Gastrocnemius medialis (tissue), 4 donors: ENCODE results near the gene FRY. TPM values are rescaled to one million over a fixed set of nuclear protein-coding genes. Genes with fewer than 3 reads are reported as not detected.
A peak's percentile ranks its signal among the peaks of the same experiment; 100 is the strongest.

ENCODE experiments used
- ATAC-seq, 2 donors: fragments of 150-250 bp; one replicate each; pipeline ENCODE4 v1.9.1; 2016
- DNase-seq, 2 donors: peaks; one replicate each; pipeline ENCODE4 v3.0.0-alpha.2; 2019
- H3K27ac ChIP-seq, 4 donors: fragments of 200-600 bp; sonication (generic); 1 replicate in 1 of 4; 2 replicates in 3 of 4; pipeline ENCODE4 v1.5.1; 2016 to 2018; ENCODE audit warnings: mild to moderate bottlenecking in 2 of 4, moderate library complexity in 1 of 4
- H3K27me3 ChIP-seq, 3 donors: fragments of 200-600 bp; sonication (generic) in 2 of 3; 1 replicate in 1 of 3; 2 replicates in 2 of 3; pipeline versions ENCODE4 v1.5.1 to v1.6.0; 2016 to 2019; ENCODE audit warnings: mild to moderate bottlenecking in 1 of 3, moderate library complexity in 1 of 3
- H3K36me3 ChIP-seq, 2 donors: fragments of 200-600 bp; sonication (generic) in 1 of 2; one replicate each; pipeline ENCODE4 v1.5.1; 2017 to 2018
- H3K4me1 ChIP-seq, 2 donors: fragments of 200-600 bp; sonication (generic) in 1 of 2; one replicate each; pipeline ENCODE4 v1.5.1; 2016 to 2017; ENCODE audit warnings: mild to moderate bottlenecking in 2 of 2
- H3K4me3 ChIP-seq, 4 donors: fragments of 200-600 bp; sonication (generic) in 3 of 4; 1 replicate in 1 of 4; 2 replicates in 3 of 4; pipeline ENCODE4 v1.5.1; 2016 to 2019; ENCODE audit warnings: mild to moderate bottlenecking in 2 of 4
- H3K9me3 ChIP-seq, 3 donors: fragments of 200-600 bp; sonication (generic) in 2 of 3; 1 replicate in 1 of 3; 2 replicates in 2 of 3; pipeline ENCODE4 v1.5.1; 2016 to 2019
- CTCF ChIP-seq, 5 experiments: fragments of 450-650 bp in 3 of 5; fragments of 200-600 bp in 2 of 5; sonication (generic) in 2 of 5; IDR thresholded peaks in 4 of 5; conservative IDR thresholded peaks in 1 of 5; 1 replicate in 4 of 5; 2 replicates in 1 of 5; pipeline ENCODE4 v1.5.1; 2016 to 2019; ENCODE audit warnings: antibody characterized with exemption in 5 of 5, mild to moderate bottlenecking in 3 of 5, moderate library complexity in 3 of 5
- POLR2A ChIP-seq, 2 donors: fragments of 450-650 bp; IDR thresholded peaks; one replicate each; pipeline ENCODE4 v1.6.1; 2017; ENCODE audit warnings: antibody characterized with exemption in 2 of 2, mild to moderate bottlenecking in 2 of 2, moderate library complexity in 2 of 2
- in situ Hi-C, 4 donors: fragments of 200-750 bp; cut with MboI; loops; one replicate each; pipeline versions ENCODE4 v1.15.0 to v1.8.0; 2017; ENCODE audit warnings: low sequenced_read_pairs in 4 of 4
- intact Hi-C: fragments of 100-400 bp; cut with DNase I; formaldehyde crosslinking; loops from one replicate; pipeline ENCODE4 v1.15.1; 2023; ENCODE audit warnings: low total_unique reads
- total RNA-seq, 4 donors: library from RNA; depleted of rRNA; stranded (reverse); fragments of >200 nt; gene quantifications; one replicate each; pipeline versions ENCODE4 v1.1.0 to v1.2.3, GENCODE V29; 2016

FRY gene
- total RNA-seq, 4 donors from 2014 or later, result 10.1 to 48.3 (median 21.4) TPM

- no peak overlapping the region for H3K27ac ChIP-seq
- TF ChIP-seq POLR2A (IDR thresholded peaks at IDR 0.05) (no peak), CTCF (IDR thresholded peaks at IDR 0.05 in 4 of 5, conservative IDR thresholded peaks at IDR 0.05 in 1 of 5) (no peak)
- no peak for DNase-seq
- intact Hi-C loops (no loop called here), in situ Hi-C loops (no loop called here)
- no peaks in the 10 kb centered on the region for H3K36me3 ChIP-seq
- no peak overlapping the region for H3K4me3 ChIP-seq
- peaks cover 39 to 67% of the 10 kb centered on the region in 2 donors for H3K4me1 ChIP-seq
- ATAC-seq, result no peak
- no peaks in the 10 kb centered on the region for H3K27me3 ChIP-seq
- no peaks in the 10 kb centered on the region for H3K9me3 ChIP-seq
These were observed 50.0 kb downstream of the FRY start for GRCh38 chr13:32081591-32081990.

GRCh38 chr13:32086366-32086765 lies 54.8 kb downstream of the FRY start:
- H3K4me1 ChIP-seq, result peaks cover 19 to 39% of the 10 kb centered on the region in 2 donors

GRCh38 chr13:32086791-32087441 lies 55.3 kb downstream of the FRY start:
- DNase-seq (no peak), ATAC-seq (peak; percentile 60 to 63)
- Histone ChIP-seq H3K27ac (peak overlapping the region; percentile 33 to 57 (median 39)), H3K4me3 (no peak overlapping the region), H3K9me3 (no peaks in the 10 kb centered on the region), H3K36me3 (no peaks in the 10 kb centered on the region), H3K27me3 (no peaks in the 10 kb centered on the region), H3K4me1 (peaks cover 14 to 34% of the 10 kb centered on the region in 2 donors)
- intact Hi-C loops, result no loop called here
- in situ Hi-C loops, result no loop called here
- TF ChIP-seq POLR2A (IDR thresholded peaks at IDR 0.05) (no peak), CTCF (IDR thresholded peaks at IDR 0.05 in 4 of 5, conservative IDR thresholded peaks at IDR 0.05 in 1 of 5) (no peak)

More at GRCh38 chr13:32086366-32086765, 54.8 kb downstream of the FRY start:
- no peak for ATAC-seq
- no peaks in the 10 kb centered on the region for H3K9me3 ChIP-seq
- in situ Hi-C loops, result no loop called here
- TF ChIP-seq POLR2A (IDR thresholded peaks at IDR 0.05) (no peak), CTCF (IDR thresholded peaks at IDR 0.05 in 4 of 5, conservative IDR thresholded peaks at IDR 0.05 in 1 of 5) (no peak)
- H3K27ac ChIP-seq, result peak overlapping the region in 2 of 4 donors; percentile 33 to 57
- no peak overlapping the region for H3K4me3 ChIP-seq
- no peak for DNase-seq
- intact Hi-C loops, result no loop called here
- no peaks in the 10 kb centered on the region for H3K36me3 ChIP-seq
- no peaks in the 10 kb centered on the region for H3K27me3 ChIP-seq

- H3K4me1 ChIP-seq, result peaks cover 13 to 24% of the 10 kb centered on the region in 2 donors
- no peaks in the 10 kb centered on the region for H3K9me3 ChIP-seq
- no peak for DNase-seq
- H3K27me3 ChIP-seq, result no peaks in the 10 kb centered on the region
- ATAC-seq, result no peak
- no peaks in the 10 kb centered on the region for H3K36me3 ChIP-seq
- in situ Hi-C loops (no loop called here), intact Hi-C loops (no loop called here)
- H3K4me3 ChIP-seq, result no peak overlapping the region
- H3K27ac ChIP-seq, result no peak overlapping the region
- TF ChIP-seq CTCF (IDR thresholded peaks at IDR 0.05 in 4 of 5, conservative IDR thresholded peaks at IDR 0.05 in 1 of 5) (no peak), POLR2A (IDR thresholded peaks at IDR 0.05) (no peak)
These were observed 56.6 kb downstream of the FRY start for GRCh38 chr13:32087955-32088747.
